ENCODE data around the gene CACNA1C.

Gene CACNA1C

GRCh38 chr12:2547273-2548044 is 494.7 kb downstream of the CACNA1C start:
- DNase-seq (ENCODE audit: low read depth, low spot score), result no peak

DNA sequence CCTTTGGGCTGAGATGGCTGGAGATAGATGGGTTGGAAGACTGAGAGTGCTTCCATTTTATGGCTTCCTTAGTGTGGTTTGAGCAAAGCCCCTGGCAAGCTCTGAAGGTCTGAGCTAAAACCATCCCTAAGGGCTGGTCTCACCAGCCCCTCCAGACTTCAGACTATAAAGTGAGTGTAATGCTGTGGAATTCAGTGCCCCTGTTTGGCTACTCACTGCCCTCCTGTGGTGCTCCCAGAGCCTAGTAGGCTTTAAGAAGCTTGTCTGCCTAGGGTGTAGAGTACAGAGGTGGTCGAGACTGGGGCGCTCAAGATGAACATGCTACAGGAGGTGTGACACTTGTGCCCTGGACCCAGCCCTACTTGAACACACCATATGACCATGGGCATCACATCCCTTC is 495.3 kb downstream of the CACNA1C start:
- DNase-seq (ENCODE audit: low read depth, low spot score), result no peak

GRCh38 chr12:2550561-2551411 is 498.0 kb downstream of the CACNA1C start:
- DNase-seq (ENCODE audit: low read depth, low spot score), result no peak

GRCh38 chr12:2551412-2551900 is 498.7 kb downstream of the CACNA1C start:
- no peak for DNase-seq (ENCODE audit: low read depth, low spot score)

- no peak for DNase-seq (ENCODE audit: low read depth, low spot score)
Measured at GRCh38 chr12:2552000-2552756, 499.4 kb downstream of the CACNA1C start.

- no peak for DNase-seq (ENCODE audit: low read depth, low spot score)
Measured at GRCh38 chr12:2553388-2554126, 500.8 kb downstream of the CACNA1C start.

DNA sequence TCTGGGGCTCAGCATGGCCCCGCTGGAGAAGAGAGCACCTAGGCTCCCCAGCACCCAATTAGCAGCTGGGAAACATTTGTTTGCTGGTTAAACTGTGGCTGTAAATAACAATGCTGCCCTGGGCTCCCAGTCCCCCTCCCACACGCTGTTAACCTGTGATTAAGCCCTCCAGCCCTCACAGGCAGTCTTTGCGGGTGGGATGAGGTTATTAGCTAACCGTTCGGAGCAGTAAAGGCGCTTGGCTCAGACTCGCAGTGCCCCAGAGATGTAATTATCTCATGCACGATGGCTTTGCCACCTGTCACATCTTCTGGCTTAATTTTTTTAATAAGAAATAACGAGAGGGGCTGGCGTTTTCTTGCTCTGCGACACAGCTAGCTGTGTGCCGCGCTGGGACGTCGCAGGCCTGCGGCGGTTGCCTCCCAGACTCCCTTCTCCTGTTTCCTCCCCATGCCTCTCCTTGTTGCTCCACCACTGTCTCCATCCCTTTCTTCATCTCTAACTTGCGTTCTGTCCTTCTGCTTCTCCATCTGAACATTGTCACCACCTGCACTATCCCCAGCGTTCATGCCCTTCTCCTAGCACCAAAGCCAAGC is 502.8 kb downstream of the CACNA1C start:
- no peak for DNase-seq (ENCODE audit: low read depth, low spot score)

- no peak for DNase-seq (ENCODE audit: low read depth, low spot score)
Measured at GRCh38 chr12:2557597-2557996, 504.8 kb downstream of the CACNA1C start.

- DNase-seq (ENCODE audit: low read depth, low spot score), result no peak
Measured at GRCh38 chr12:2559931-2560330, 507.1 kb downstream of the CACNA1C start.

GRCh38 chr12:2560356-2560755 is 507.6 kb downstream of the CACNA1C start:
- no peak for DNase-seq (ENCODE audit: low read depth, low spot score)

- no peak for DNase-seq (ENCODE audit: low read depth, low spot score)
Measured at GRCh38 chr12:2561367-2561766, 508.6 kb downstream of the CACNA1C start.

DNA sequence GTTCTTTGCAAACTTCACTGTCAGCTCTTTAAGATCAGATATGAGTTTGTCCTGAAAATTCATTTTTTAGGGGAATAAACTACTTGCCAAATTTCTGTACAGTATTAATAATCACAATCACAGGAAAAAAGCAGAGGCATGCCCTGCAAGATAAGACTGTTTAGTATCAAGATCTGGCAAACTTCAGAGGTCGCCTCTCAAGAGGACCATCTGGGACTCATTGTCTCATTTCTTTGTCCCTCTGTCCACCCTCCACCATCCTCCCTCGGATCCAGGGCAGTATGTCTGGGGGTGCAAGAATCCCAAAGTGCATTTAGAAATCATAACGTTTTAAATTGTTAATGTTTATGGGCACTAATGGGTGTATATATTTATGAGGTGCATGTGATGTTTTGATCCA is 509.6 kb downstream of the CACNA1C start:
- DNase-seq (ENCODE audit: low read depth, low spot score), result no peak

- DNase-seq (ENCODE audit: low read depth, low spot score), result no peak
Measured at GRCh38 chr12:2563709-2564108, 510.9 kb downstream of the CACNA1C start.

DNA sequence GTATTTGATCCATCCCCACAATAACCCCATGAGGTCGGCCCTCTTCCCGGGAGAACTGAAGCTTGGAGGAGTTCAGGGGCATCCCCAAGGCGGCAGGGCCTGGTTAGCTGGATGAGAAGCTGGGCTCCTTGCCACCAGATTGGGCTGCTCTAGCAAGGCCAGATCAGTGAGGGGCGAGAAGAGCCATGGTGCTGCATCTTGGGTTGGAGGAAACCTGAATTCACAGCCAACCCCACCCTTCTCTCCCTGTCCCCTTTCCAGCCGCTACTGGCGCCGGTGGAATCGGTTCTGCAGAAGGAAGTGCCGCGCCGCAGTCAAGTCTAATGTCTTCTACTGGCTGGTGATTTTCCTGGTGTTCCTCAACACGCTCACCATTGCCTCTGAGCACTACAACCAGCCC is 513.4 kb downstream of the CACNA1C start:
- DNase-seq (ENCODE audit: low read depth, low spot score), result no peak

GRCh38 chr12:2567711-2568110 is 514.9 kb downstream of the CACNA1C start:
- DNase-seq (ENCODE audit: low read depth, low spot score), result no peak

DNA sequence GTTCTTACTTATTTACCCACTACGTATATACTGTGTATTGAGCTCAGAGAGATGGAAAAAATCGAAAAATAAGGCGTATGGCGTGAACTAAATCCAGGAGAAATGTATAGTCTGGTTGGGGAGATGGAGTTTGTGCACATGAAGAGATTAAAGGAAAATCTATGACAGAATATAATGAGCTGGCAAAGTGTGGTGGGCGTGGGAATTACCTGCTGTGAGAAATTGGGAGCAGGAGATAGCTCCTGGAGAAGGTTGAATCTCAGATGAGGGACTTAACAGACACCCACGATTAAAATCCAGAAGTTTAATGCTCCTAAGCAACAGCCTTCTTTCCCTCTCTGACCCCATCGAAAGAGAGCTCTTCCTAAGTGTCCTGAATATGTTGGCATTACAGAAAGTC is 517.8 kb downstream of the CACNA1C start:
- no peak for DNase-seq (ENCODE audit: low read depth, low spot score)

GRCh38 chr12:2574355-2574935 is 521.7 kb downstream of the CACNA1C start:
- DNase-seq (ENCODE audit: low read depth, low spot score), result no peak

- no peak for DNase-seq (ENCODE audit: low read depth, low spot score)
Measured at GRCh38 chr12:2575245-2575644, 522.5 kb downstream of the CACNA1C start.

DNA sequence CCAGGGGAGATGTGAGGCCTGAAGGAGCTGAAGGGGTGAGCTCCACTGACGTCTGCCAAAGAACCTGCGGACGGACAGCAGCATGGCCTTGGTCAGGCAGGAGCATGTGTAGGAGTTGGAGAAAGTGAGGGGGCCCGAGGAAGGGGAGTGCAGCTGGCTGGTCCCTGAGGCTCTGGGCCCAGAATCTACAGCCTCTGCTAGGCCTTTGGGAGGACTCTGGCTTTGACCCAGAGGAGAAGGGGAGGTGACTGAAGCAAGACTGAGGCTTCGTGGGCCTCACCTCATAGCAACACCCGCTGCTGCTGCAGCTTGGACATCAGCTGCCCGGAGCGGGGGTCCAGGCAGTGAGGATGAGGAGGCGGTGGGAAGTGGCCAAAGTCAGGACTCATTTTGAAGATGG is 525.4 kb downstream of the CACNA1C start:
- no peak for DNase-seq (ENCODE audit: low read depth, low spot score)

DNA sequence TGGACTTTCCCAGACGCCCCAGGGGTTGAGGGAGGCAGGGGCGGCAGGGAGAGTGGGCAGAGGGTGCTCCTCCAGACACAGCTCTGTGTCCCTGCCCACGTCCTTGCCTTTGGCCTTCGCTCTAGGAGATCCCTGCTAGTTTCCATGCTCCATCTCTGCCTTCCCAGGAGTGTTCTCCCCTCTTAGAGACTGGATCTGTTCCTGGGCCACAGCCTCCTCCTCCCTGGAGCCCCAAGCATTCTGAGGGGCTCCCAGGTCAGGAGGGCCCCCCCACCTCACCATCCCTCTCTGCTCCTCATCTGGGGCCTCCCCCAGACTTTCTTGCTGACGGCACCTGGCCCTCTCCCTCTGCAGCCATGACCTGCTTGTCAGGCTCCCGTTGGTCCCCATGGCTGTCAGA is 526.0 kb downstream of the CACNA1C start:
- no peak for DNase-seq (ENCODE audit: low read depth, low spot score)

GRCh38 chr12:2580821-2581220 is 528.0 kb downstream of the CACNA1C start:
- no peak for DNase-seq (ENCODE audit: low read depth, low spot score)
